Measurements from ENCODE around the gene NLK.

NLK gene

DNA sequence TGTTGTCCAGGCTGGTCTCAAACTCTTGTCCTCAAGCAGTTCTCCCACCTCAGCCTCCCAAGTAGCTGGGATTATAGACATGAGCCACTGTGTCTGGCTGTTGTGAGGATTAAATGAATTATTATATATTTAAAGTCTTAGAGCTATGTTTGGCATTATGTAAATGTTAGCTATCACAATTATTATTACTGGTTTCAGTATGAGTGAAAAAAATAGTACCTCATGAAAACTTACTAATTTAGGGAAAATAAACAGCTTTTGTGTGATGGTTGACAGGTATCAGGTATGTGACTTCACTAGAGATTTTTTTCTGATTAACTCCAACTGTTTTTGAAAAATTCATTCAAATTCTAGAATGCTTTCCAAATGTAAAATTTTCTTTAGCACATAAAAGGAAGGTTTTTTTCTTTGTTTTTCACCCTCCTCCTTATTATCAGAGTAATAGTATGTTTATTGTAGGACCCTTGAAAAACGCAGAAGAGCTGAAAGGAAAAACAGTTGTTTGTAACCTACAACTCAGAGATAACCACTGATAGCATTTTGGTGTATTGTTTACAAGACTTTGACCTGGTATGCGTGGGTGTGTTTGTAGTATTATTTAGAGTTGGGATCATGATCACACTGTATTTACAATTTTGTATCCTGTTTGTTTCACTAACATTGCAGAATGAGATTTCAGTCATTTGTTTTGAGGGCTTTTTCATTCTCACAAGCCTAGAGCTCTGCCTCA, 13.2 kb downstream of the NLK start:
- no peak overlapping the region for H3K9ac ChIP-seq (ENCODE audit: low read depth, low read length)
- no peak overlapping the region for H3K4me2 ChIP-seq (ENCODE audit: low read length)
- peaks cover 19% of the 10 kb centered on the region for H3K4me1 ChIP-seq (ENCODE audit: control insufficient read depth, insufficient read depth, low read length)
- H3K4me3 ChIP-seq (ENCODE audit: low read length): no peak overlapping the region
- no peaks in the 10 kb centered on the region for H3K36me3 ChIP-seq (ENCODE audit: insufficient read depth, low read length)
- H3K9me3 ChIP-seq (replicated peaks; ENCODE audit: low read length): no peaks in the 10 kb centered on the region
- H3K27me3 ChIP-seq (ENCODE audit: control insufficient read depth, insufficient read depth, low read length): no peaks in the 10 kb centered on the region

DNA sequence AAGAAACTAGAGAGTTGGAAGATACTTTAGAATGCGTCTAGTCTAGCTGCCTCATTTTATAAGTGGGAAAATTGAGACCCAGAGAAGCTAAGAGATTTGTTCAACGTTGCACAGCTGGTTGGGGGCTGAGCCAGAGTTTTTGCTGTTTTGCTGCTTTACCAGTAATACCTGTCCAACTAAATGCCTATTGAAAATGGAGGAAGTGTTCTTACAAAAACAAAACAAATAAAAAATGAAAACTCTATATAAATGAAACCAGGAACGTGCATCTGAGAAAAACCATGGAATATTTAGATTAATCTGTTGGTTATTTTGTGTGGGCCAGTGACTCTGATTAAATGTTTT, 13.8 kb downstream of the NLK start:
- no peak overlapping the region for H3K4me3 ChIP-seq (ENCODE audit: low read length)
- H3K4me2 ChIP-seq (ENCODE audit: low read length): no peak overlapping the region
- no peaks in the 10 kb centered on the region for H3K36me3 ChIP-seq (ENCODE audit: insufficient read depth, low read length)
- H3K27me3 ChIP-seq (ENCODE audit: control insufficient read depth, insufficient read depth, low read length): no peaks in the 10 kb centered on the region
- no peak overlapping the region for H3K9ac ChIP-seq (ENCODE audit: low read depth, low read length)
- no peaks in the 10 kb centered on the region for H3K9me3 ChIP-seq (replicated peaks; ENCODE audit: low read length)
- H3K4me1 ChIP-seq (ENCODE audit: control insufficient read depth, insufficient read depth, low read length): peaks cover 19% of the 10 kb centered on the region

DNA sequence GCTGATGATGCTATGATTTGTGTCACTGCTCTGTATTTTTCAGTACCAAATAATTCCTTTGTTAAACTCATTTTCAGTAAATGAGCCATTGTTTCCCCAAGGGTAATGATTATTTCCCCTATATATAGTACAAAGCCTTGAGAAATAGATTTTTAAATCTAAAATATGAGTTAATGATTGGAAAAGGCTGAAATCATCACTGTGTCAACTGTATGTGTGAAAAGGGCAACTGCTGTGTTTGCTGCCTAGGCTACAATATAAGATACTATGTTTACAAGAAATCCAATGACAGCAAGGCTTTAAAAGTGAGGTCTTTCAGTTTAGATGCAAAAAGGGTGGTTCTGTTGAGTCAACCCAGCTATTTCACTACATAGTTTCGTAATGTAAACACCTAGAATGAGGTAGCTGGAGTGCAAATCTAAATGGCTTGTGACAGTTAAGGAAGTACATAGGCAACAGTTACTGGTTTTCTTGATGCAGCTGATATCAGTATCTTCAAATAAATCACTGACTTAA, 15.3 kb downstream of the NLK start:
- no peaks in the 10 kb centered on the region for H3K27me3 ChIP-seq (ENCODE audit: control insufficient read depth, insufficient read depth, low read length)
- no peaks in the 10 kb centered on the region for H3K36me3 ChIP-seq (ENCODE audit: insufficient read depth, low read length)
- no peak overlapping the region for H3K4me2 ChIP-seq (ENCODE audit: low read length)
- H3K9ac ChIP-seq (ENCODE audit: low read depth, low read length): no peak overlapping the region
- H3K4me3 ChIP-seq (ENCODE audit: low read length): no peak overlapping the region
- no peaks in the 10 kb centered on the region for H3K9me3 ChIP-seq (replicated peaks; ENCODE audit: low read length)
- H3K4me1 ChIP-seq (ENCODE audit: control insufficient read depth, insufficient read depth, low read length): peaks cover 17% of the 10 kb centered on the region

DNA sequence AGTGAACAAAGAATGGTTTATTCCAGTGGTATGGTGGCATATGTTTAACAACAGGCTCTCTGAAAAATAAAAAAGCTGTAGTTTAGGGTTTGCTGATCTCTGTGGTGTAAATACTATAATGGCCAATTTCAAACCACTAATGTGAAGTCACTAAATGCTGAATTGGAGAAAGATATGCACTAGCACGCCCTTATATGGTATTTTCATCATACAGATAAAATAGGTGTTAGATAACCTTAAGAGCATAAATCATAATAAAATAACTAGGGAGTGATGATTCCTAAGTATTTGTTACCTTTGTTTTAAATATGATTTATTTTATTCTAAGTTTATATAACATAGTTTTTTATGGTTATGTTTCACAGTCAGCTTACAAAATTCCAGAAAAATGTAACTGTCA, 17.2 kb downstream of the NLK start:
- Histone ChIP-seq H3K9ac (ENCODE audit: low read depth, low read length) (no peak overlapping the region), H3K4me1 (ENCODE audit: control insufficient read depth, insufficient read depth, low read length) (peaks cover 12% of the 10 kb centered on the region), H3K9me3 (replicated peaks; ENCODE audit: low read length) (no peaks in the 10 kb centered on the region), H3K4me2 (ENCODE audit: low read length) (no peak overlapping the region), H3K4me3 (ENCODE audit: low read length) (no peak overlapping the region), H3K27me3 (ENCODE audit: control insufficient read depth, insufficient read depth, low read length) (no peaks in the 10 kb centered on the region), H3K36me3 (ENCODE audit: insufficient read depth, low read length) (no peaks in the 10 kb centered on the region)

DNA sequence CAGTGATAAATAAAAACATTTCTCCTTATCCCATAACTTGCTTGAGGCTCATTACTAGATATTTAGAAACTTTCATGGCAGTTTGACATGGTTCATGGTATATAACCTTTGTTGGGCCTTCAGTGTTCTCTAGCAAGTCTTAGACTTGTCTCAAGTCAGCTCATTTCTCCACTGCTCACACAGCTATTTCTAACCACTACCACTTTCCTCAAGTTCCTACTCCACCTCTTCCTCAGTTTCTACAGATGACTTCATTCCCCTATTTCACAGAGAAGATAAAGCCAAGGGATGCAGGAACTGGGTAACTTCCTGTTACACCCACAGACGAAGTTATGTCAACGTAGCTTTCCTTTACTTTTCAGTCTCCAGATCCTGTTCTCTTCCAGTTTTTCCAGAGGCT, 23.2 kb downstream of the NLK start:
- H3K4me2 ChIP-seq (ENCODE audit: low read length): no peak overlapping the region
- no peaks in the 10 kb centered on the region for H3K4me1 ChIP-seq (ENCODE audit: control insufficient read depth, insufficient read depth, low read length)
- no peaks in the 10 kb centered on the region for H3K36me3 ChIP-seq (ENCODE audit: insufficient read depth, low read length)
- H3K4me3 ChIP-seq (ENCODE audit: low read length): no peak overlapping the region
- H3K27me3 ChIP-seq (ENCODE audit: control insufficient read depth, insufficient read depth, low read length): no peaks in the 10 kb centered on the region
- H3K9ac ChIP-seq (ENCODE audit: low read depth, low read length): no peak overlapping the region
- H3K9me3 ChIP-seq (replicated peaks; ENCODE audit: low read length): no peaks in the 10 kb centered on the region

DNA sequence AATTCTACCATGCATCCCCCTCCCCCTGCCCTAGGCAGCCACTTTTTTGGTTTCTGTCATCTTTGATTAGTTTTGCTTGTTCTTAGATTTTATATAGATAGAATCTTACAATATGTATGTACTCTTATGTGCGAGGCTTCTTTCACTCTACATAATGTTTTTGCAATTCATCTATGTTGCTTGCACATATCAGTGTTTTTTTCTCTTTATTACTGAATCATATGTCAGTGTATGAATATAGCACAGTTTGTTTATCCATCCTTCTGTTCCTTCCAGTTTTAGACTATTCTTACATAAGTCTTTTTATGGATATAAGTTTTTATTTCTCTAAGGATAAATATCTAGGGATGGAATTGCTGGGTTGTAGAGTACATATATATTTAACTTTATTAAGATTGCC, 26.6 kb downstream of the NLK start:
- Histone ChIP-seq H3K36me3 (ENCODE audit: insufficient read depth, low read length) (no peaks in the 10 kb centered on the region), H3K27me3 (ENCODE audit: control insufficient read depth, insufficient read depth, low read length) (no peaks in the 10 kb centered on the region), H3K4me3 (ENCODE audit: low read length) (no peak overlapping the region), H3K4me1 (ENCODE audit: control insufficient read depth, insufficient read depth, low read length) (peaks cover 5% of the 10 kb centered on the region), H3K4me2 (ENCODE audit: low read length) (no peak overlapping the region), H3K9me3 (replicated peaks; ENCODE audit: low read length) (no peaks in the 10 kb centered on the region), H3K9ac (ENCODE audit: low read depth, low read length) (no peak overlapping the region)

DNA sequence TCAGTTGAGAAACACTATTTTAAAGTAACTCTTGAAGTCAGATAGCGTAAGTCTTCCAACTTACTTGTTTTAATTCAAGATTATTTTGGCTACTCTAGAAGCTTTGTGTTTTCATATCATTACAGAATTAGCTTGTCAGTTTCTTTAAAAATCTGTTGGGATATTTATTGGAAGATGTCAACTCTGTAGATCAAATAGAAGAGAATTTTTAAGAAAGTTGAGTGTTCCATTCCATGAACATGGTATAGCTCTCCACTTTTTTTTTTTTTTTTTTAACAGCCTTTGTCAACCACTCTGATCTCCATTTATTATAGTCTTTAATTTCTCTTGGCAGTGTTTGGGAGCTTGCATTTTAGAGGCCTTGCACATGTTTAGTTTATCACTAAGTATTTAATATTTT, 28.7 kb downstream of the NLK start:
- Histone ChIP-seq H3K4me2 (ENCODE audit: low read length) (no peak overlapping the region), H3K9me3 (replicated peaks; ENCODE audit: low read length) (no peaks in the 10 kb centered on the region), H3K4me1 (ENCODE audit: control insufficient read depth, insufficient read depth, low read length) (peaks cover 5% of the 10 kb centered on the region), H3K9ac (ENCODE audit: low read depth, low read length) (no peak overlapping the region), H3K27me3 (ENCODE audit: control insufficient read depth, insufficient read depth, low read length) (no peaks in the 10 kb centered on the region), H3K36me3 (ENCODE audit: insufficient read depth, low read length) (no peaks in the 10 kb centered on the region), H3K4me3 (ENCODE audit: low read length) (no peak overlapping the region)

DNA sequence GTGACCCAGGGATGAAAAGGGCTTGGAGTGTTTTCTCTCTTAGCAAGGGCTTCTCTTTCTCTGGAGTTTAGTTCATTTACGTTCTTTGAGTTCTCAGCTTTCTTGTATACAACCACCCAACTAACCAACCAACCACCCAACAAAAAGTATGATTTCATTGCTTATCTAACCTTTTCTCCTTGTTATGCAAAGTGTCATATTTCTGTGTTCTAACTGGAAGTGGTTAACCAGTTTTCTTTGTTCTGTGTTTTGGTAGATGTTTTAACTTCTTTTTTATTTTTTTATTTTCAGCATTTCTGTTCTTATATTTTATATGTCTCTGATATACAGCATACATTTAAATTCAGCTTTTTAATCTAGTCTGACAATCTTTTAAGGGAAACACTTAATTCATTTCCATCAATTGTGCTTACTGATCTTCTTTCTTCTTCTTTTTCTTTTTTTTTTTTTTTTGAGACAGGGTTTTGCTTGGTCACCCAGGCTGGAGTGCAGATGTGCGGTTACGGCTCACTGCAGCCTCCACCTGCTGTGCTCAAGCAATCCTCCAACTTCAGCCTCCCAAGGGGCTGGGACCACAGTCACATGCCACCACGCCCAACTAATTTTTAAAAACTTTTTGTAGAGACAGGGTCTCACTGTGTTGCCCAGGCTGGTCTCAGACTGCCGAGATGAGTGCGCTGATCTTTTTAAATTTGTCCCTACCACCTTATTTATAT, 29.6 kb downstream of the NLK start:
- Histone ChIP-seq H3K4me1 (ENCODE audit: control insufficient read depth, insufficient read depth, low read length) (peaks cover 5% of the 10 kb centered on the region), H3K4me3 (ENCODE audit: low read length) (no peak overlapping the region), H3K27me3 (ENCODE audit: control insufficient read depth, insufficient read depth, low read length) (no peaks in the 10 kb centered on the region), H3K9me3 (replicated peaks; ENCODE audit: low read length) (no peaks in the 10 kb centered on the region), H3K9ac (ENCODE audit: low read depth, low read length) (no peak overlapping the region), H3K36me3 (ENCODE audit: insufficient read depth, low read length) (no peaks in the 10 kb centered on the region), H3K4me2 (ENCODE audit: low read length) (no peak overlapping the region)

DNA sequence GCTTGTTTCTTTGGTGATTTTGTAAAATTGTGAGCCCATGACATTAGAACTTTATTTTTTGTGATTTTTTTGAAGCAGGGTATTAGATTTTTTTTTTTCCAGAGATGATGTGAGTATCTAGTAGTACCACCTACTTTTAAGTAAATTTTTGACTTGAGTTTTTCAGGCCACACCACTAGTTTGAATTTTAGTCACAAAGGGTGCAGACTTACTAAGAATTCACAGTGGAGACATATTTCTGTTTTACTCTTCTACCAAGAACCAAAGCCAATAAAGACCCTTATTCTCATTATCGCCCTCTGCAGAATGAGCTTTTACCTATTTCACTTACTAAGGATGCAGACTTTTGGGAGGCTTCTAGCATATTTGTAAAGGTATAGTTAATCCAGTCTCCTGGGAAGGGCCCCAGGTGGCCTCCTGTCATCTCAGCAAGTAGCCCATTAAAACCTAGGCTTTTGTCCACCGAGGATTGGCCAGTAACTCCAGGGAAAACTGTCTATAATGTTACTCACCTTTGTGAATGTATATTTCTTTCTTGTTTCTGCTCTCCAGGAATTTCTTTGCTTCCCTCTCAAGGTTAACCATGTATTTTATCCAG, 30.6 kb downstream of the NLK start:
- H3K4me2 ChIP-seq (ENCODE audit: low read length): no peak overlapping the region
- H3K4me1 ChIP-seq (ENCODE audit: control insufficient read depth, insufficient read depth, low read length): peaks cover 5% of the 10 kb centered on the region
- no peaks in the 10 kb centered on the region for H3K9me3 ChIP-seq (replicated peaks; ENCODE audit: low read length)
- no peaks in the 10 kb centered on the region for H3K27me3 ChIP-seq (ENCODE audit: control insufficient read depth, insufficient read depth, low read length)
- H3K36me3 ChIP-seq (ENCODE audit: insufficient read depth, low read length): no peaks in the 10 kb centered on the region
- H3K9ac ChIP-seq (ENCODE audit: low read depth, low read length): no peak overlapping the region
- H3K4me3 ChIP-seq (ENCODE audit: low read length): no peak overlapping the region

DNA sequence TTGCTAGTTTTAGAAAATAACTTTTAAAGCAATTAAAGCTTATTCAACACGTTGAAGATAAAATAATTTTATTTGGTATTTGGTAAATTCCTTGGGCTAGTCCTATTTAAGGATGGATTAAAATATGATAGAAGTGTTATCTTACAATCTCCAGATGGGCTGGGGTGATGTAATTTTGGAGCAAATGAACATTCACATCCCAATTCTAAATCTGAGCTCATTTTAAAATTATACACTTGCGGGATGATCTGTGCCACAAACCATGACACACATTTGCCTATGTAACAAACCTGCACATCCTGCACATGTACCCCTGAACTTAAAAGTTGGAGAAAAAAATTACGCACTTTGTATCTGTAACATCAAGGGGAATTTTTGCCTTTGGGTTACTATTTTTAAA, 31.5 kb downstream of the NLK start:
- H3K4me2 ChIP-seq (ENCODE audit: low read length): no peak overlapping the region
- no peaks in the 10 kb centered on the region for H3K9me3 ChIP-seq (replicated peaks; ENCODE audit: low read length)
- H3K9ac ChIP-seq (ENCODE audit: low read depth, low read length): no peak overlapping the region
- H3K36me3 ChIP-seq (ENCODE audit: insufficient read depth, low read length): no peaks in the 10 kb centered on the region
- H3K27me3 ChIP-seq (ENCODE audit: control insufficient read depth, insufficient read depth, low read length): no peaks in the 10 kb centered on the region
- no peak overlapping the region for H3K4me3 ChIP-seq (ENCODE audit: low read length)
- H3K4me1 ChIP-seq (ENCODE audit: control insufficient read depth, insufficient read depth, low read length): peaks cover 5% of the 10 kb centered on the region

DNA sequence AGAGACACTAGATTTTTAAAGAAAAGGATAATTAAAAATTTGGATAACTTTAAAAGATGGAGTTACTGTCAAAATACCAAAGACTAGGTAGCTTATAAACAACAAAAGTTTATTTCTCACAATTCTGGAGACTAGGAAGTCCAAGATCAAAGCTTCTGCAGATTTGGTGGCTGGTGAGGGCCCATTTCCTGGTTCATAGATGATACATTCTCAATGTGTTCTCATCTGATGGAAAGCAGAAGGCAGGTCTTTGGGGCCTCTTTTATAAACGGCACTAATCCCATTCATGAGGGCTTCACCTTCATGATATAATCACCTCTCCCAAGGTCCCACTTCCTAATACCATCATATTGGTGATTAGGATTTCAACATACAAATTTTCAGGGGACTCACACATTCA, 33.7 kb downstream of the NLK start:
- Histone ChIP-seq H3K27me3 (ENCODE audit: control insufficient read depth, insufficient read depth, low read length) (no peaks in the 10 kb centered on the region), H3K4me3 (ENCODE audit: low read length) (no peak overlapping the region), H3K9me3 (replicated peaks; ENCODE audit: low read length) (no peaks in the 10 kb centered on the region), H3K9ac (ENCODE audit: low read depth, low read length) (no peak overlapping the region), H3K36me3 (ENCODE audit: insufficient read depth, low read length) (no peaks in the 10 kb centered on the region), H3K4me2 (ENCODE audit: low read length) (no peak overlapping the region), H3K4me1 (ENCODE audit: control insufficient read depth, insufficient read depth, low read length) (peaks cover 5% of the 10 kb centered on the region)

All from skeletal muscle satellite cell (primary cell).